AG09309 (cell line): ENCODE measurements around the gene NOPCHAP1.

ENCODE experiments used
- DNase-seq: peaks from one replicate; pipeline ENCODE4 v3.0.0-alpha.2; 2010; ENCODE audit warnings: low read depth
- H3K4me3 ChIP-seq: 2 replicates; pipeline ENCODE4 v1.5.1; 2011; ENCODE audit warnings: mild to moderate bottlenecking, low read depth, low read length, moderate library complexity; ENCODE audit not compliant: control insufficient read depth
- TF ChIP-seq, protein P1 (sequence below): IDR thresholded peaks from 2 replicates; pipeline ENCODE4 v1.5.1; 2011; ENCODE audit warnings: mild to moderate bottlenecking, low read depth, low read length, inconsistent platforms; ENCODE audit not compliant: insufficient read depth, control insufficient read depth; ENCODE audit errors: missing control alignments

Gene NOPCHAP1

GRCh38 chr12:104998423-104999346 is 12.6 kb downstream of the NOPCHAP1 start:
- TF ChIP-seq, protein P1, sequence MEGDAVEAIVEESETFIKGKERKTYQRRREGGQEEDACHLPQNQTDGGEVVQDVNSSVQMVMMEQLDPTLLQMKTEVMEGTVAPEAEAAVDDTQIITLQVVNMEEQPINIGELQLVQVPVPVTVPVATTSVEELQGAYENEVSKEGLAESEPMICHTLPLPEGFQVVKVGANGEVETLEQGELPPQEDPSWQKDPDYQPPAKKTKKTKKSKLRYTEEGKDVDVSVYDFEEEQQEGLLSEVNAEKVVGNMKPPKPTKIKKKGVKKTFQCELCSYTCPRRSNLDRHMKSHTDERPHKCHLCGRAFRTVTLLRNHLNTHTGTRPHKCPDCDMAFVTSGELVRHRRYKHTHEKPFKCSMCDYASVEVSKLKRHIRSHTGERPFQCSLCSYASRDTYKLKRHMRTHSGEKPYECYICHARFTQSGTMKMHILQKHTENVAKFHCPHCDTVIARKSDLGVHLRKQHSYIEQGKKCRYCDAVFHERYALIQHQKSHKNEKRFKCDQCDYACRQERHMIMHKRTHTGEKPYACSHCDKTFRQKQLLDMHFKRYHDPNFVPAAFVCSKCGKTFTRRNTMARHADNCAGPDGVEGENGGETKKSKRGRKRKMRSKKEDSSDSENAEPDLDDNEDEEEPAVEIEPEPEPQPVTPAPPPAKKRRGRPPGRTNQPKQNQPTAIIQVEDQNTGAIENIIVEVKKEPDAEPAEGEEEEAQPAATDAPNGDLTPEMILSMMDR: no peak
- H3K4me3 ChIP-seq: no peak overlapping the region
- no peak for DNase-seq

- no peak for DNase-seq
- no peak overlapping the region for H3K4me3 ChIP-seq
- TF ChIP-seq, protein P1: no peak
Measured at GRCh38 chr12:104999347-104999685, 13.2 kb downstream of the NOPCHAP1 start.

- DNase-seq: no peak
- no peak overlapping the region for H3K4me3 ChIP-seq
- TF ChIP-seq, protein P1: no peak
Measured at GRCh38 chr12:105001476-105001875, 15.4 kb downstream of the NOPCHAP1 start.

GRCh38 chr12:105013892-105014291 is 27.8 kb downstream of the NOPCHAP1 start:
- DNase-seq: no peak
- TF ChIP-seq, protein P1: no peak
- H3K4me3 ChIP-seq: no peak overlapping the region

DNA sequence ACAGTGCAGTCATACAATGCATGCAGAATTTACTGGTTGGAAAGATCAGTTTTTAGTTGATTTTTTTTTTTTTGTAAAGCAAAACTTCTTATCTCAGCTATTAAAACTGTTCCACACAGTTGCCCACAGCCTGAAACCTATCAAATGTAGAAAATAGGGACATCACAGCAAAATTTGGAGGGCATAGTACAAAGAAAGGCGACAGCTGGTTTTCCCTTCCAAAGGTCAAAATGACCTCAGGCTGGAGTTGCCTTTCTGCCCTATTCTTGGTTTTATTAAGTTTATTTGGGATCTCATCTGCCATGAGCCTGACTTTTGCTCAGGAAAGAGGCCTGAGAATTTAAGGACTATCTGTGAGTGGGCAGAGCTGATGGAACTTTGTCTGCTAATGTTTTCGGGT is 28.5 kb downstream of the NOPCHAP1 start:
- H3K4me3 ChIP-seq: no peak overlapping the region
- TF ChIP-seq, protein P1: no peak
- no peak for DNase-seq

- TF ChIP-seq, protein P1: no peak
- no peak for DNase-seq
- H3K4me3 ChIP-seq: no peak overlapping the region
Measured at GRCh38 chr12:105015543-105015942, 29.4 kb downstream of the NOPCHAP1 start.
